Left kidney (tissue), 2 donors: ENCODE measurements around the gene NELL2. TPM values are rescaled to one million over a fixed set of nuclear protein-coding genes. Genes with fewer than 3 reads are reported as not detected.

ENCODE experiments used
- DNase-seq: peaks from one replicate; pipeline ENCODE4 v3.0.0-alpha.2; 2013
- polyA plus RNA-seq: library from polyadenylated mRNA; unstranded; fragments of 120-200 nt; gene quantifications from one replicate; pipeline ENCODE4 v1.2.1, GENCODE V29; 2013; ENCODE audit not compliant: insufficient read length

Gene NELL2
- polyA plus RNA-seq, 1 donor, result 26.0 TPM

GRCh38 chr12:44462729-44463128 lies 413.4 kb downstream of the NELL2 start:
- DNase-seq, result no peak

DNA sequence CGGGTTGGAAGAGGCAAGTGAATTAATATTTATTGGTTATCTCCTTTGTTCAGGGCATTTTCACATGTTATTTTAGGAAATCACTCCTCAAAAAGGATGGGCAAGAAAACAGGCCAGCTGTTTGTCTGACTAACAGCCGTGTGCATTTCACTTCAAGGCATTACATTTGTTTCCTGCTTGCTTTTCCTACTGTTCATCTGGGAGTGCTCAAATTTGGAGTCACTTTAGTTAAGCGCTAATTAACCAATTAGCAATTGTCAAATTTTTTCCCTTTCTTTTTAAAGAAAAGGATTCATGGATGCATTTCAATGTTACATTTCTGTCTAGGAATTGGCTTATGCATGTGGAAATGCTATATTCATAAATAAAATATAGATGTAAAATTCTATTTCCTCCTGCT lies 415.9 kb downstream of the NELL2 start:
- no peak for DNase-seq

- no peak for DNase-seq
Measured at GRCh38 chr12:44459569-44459968, 416.5 kb downstream of the NELL2 start.

Other genes starting within 250 kb of the NELL2 start
- gene DBX2, start 174.8 kb upstream of the NELL2 start, polyA plus RNA-seq, result 0.08 TPM